ENCODE results near the gene GJA4.

- TF ChIP-seq, protein P1, sequence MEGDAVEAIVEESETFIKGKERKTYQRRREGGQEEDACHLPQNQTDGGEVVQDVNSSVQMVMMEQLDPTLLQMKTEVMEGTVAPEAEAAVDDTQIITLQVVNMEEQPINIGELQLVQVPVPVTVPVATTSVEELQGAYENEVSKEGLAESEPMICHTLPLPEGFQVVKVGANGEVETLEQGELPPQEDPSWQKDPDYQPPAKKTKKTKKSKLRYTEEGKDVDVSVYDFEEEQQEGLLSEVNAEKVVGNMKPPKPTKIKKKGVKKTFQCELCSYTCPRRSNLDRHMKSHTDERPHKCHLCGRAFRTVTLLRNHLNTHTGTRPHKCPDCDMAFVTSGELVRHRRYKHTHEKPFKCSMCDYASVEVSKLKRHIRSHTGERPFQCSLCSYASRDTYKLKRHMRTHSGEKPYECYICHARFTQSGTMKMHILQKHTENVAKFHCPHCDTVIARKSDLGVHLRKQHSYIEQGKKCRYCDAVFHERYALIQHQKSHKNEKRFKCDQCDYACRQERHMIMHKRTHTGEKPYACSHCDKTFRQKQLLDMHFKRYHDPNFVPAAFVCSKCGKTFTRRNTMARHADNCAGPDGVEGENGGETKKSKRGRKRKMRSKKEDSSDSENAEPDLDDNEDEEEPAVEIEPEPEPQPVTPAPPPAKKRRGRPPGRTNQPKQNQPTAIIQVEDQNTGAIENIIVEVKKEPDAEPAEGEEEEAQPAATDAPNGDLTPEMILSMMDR (IDR thresholded peaks at IDR 0.05): no peak
- TF ChIP-seq ZFX (IDR thresholded peaks at IDR 0.05; ENCODE audit: borderline replicate concordance): no peak
These were observed 4.2 kb downstream of the GJA4 start for GRCh38 chr1:34796990-34797389.

Data from 22Rv1 (cell line).